ENCODE measurements around the gene MBNL2.

DNA sequence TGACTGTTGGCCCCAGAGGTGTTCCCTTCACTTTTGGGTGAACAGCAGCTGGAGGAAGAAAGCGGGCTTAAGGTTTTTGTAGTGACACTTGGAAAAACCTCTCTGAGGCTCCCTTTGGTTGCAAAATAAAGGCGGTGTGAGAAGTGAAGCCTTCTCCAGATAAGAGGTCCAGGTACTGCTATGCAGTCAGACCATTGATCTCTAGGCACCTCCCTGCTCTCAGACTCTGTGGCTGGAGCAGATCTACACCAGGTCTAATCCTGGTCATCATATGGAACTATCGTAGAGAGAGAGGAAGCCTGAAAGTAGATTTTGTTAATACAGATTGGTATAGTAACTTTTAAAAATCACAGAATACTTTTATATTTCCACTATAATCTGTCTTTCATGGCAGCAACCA, 47.5 kb downstream of the MBNL2 start:
- TF ChIP-seq, protein P1, sequence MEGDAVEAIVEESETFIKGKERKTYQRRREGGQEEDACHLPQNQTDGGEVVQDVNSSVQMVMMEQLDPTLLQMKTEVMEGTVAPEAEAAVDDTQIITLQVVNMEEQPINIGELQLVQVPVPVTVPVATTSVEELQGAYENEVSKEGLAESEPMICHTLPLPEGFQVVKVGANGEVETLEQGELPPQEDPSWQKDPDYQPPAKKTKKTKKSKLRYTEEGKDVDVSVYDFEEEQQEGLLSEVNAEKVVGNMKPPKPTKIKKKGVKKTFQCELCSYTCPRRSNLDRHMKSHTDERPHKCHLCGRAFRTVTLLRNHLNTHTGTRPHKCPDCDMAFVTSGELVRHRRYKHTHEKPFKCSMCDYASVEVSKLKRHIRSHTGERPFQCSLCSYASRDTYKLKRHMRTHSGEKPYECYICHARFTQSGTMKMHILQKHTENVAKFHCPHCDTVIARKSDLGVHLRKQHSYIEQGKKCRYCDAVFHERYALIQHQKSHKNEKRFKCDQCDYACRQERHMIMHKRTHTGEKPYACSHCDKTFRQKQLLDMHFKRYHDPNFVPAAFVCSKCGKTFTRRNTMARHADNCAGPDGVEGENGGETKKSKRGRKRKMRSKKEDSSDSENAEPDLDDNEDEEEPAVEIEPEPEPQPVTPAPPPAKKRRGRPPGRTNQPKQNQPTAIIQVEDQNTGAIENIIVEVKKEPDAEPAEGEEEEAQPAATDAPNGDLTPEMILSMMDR (IDR thresholded peaks at IDR 0.05) = no peak
- TF ChIP-seq EP300 (IDR thresholded peaks at IDR 0.05) = no peak
- TF ChIP-seq POLR2AphosphoS5 (IDR thresholded peaks at IDR 0.05) = no peak
- TF ChIP-seq POLR2A (IDR thresholded peaks at IDR 0.05) = no peak
